Adrenal gland (tissue), 12 donors: Measurements from ENCODE around the gene PPAT. TPM values are rescaled to one million over a fixed set of nuclear protein-coding genes. Genes with fewer than 3 reads are reported as not detected.

ENCODE experiments used
- DNase-seq, 7 donors: peaks; one replicate each; pipeline ENCODE4 v3.0.0-alpha.2; 2019 to 2020
- H3K27ac ChIP-seq, 5 donors: fragments of 200-600 bp; sonication (generic) in 4 of 5; 1 replicate in 3 of 5; 2 replicates in 2 of 5; pipeline versions ENCODE4 v1.5.1 to v1.8.0; 2016 to 2020; ENCODE audit warnings: mild to moderate bottlenecking in 1 of 5
- H3K27me3 ChIP-seq: fragments of 200-600 bp; 2 replicates; pipeline ENCODE4 v1.8.0; 2021
- H3K36me3 ChIP-seq, 2 donors: fragments of 200-600 bp; replicated peaks in 1 of 2; 1 replicate in 1 of 2; 2 replicates in 1 of 2; pipeline versions ENCODE4 v1.5.1 to v1.8.0; 2018 to 2022
- H3K4me1 ChIP-seq, 2 donors: fragments of 200-600 bp; replicated peaks in 1 of 2; 1 replicate in 1 of 2; 2 replicates in 1 of 2; pipeline versions ENCODE4 v1.5.1 to v1.8.0; 2018 to 2021
- H3K4me3 ChIP-seq, 4 donors: fragments of 200-600 bp; sonication (generic) in 3 of 4; one replicate each; pipeline ENCODE4 v1.5.1; 2016 to 2018
- H3K9me3 ChIP-seq, 3 donors: fragments of 200-600 bp; sonication (generic) in 1 of 3; replicated peaks in 1 of 3; 1 replicate in 2 of 3; 2 replicates in 1 of 3; pipeline versions ENCODE4 v1.5.1 to v1.8.0; 2016 to 2021
- CTCF ChIP-seq, 6 experiments: fragments of 450-650 bp in 4 of 6; fragments of 200-600 bp in 2 of 6; sonication (generic) in 1 of 6; IDR thresholded peaks; 1 replicate in 5 of 6; 2 replicates in 1 of 6; pipeline versions ENCODE4 v1.5.1 to v1.8.0; 2016 to 2021; ENCODE audit warnings: antibody characterized with exemption in 6 of 6, mild to moderate bottlenecking in 2 of 6, moderate library complexity in 1 of 6
- POLR2A ChIP-seq, 2 donors: fragments of 450-650 bp; IDR thresholded peaks; one replicate each; pipeline ENCODE4 v1.6.1; 2017; ENCODE audit warnings: antibody characterized with exemption in 2 of 2, mild to moderate bottlenecking in 2 of 2, moderate library complexity in 1 of 2
- WGBS, 4 donors: extraction: QIAGEN DNeasy Blood & Tissue Kit in 2 of 4; methylation state at CpG; one replicate each; pipeline versions ENCODE4 v1.1.5 to v1.1.7; 2013 to 2017; 5-methylcytosine and 5-hydroxymethylcytosine counted together
- intact Hi-C, 2 donors: fragments of 100-400 bp; cut with DNase I; formaldehyde crosslinking; loops; one replicate each; pipeline versions ENCODE4 v1.14.1 to v1.15.0; 2022 to 2023
- polyA plus RNA-seq, 3 donors: library from polyadenylated mRNA; stranded (reverse); fragments of 200-250 nt in 2 of 3; fragments of 350-450 nt in 1 of 3; fragmentation: Illumina TruSeq in 1 of 3; extraction: RNeasy Lipid Tissue Mini Kit (QIAGEN cat#74804) in 1 of 3; gene quantifications; one replicate each; pipeline ENCODE4 v1.2.3, GENCODE V29; 2013 to 2014
- total RNA-seq, 9 donors: library from RNA; depleted of rRNA in 4 of 9; stranded (reverse); fragments of >200 nt in 4 of 9; fragments of 120-200 nt in 1 of 9; fragmentation: NEBNext Ultra II Directional in 1 of 9; extraction: Animal tissue kit (Norgen Biotek cat#: 25700) in 1 of 9; gene quantifications; one replicate each; pipeline versions ENCODE4 v1.1.0 to v1.2.4, GENCODE V29; 2013 to 2023
- donor health status: healthy with polysubstance abuse.
- donor health status: Bipolar disorder and iron deficiency.
- donor health status: DM: yes; HTN: yes; CAD: no.
- donor health status: DM: no; HTN: no; CAD: no.
- donor health status: DM: no; HTN: no; CAD: no.
- donor health status: DM: yes; HTN: yes; CAD: no.

The PPAT gene
- total and polyA plus RNA-seq, 12 donors, result 1.8 to 19.9 (median 11.5) TPM

- Histone ChIP-seq H3K27ac (no peak overlapping the region), H3K4me3 (no peak overlapping the region), H3K27me3 (no peaks in the 10 kb centered on the region), H3K36me3 (peaks cover 0 to 6% of the 10 kb centered on the region in 2 donors), H3K4me1 (no peaks in the 10 kb centered on the region), H3K9me3 (no peaks in the 10 kb centered on the region)
- WGBS, 4 donors, result 96 to 98% (median 97%) methylated on average over 9 of the region's 9 CpGs
- TF ChIP-seq POLR2A (IDR thresholded peaks at IDR 0.05), result no peak
- no peak for TF ChIP-seq CTCF (IDR thresholded peaks at IDR 0.05)
- intact Hi-C loops, result no loop called here
- DNase-seq, result no peak
Observed at GRCh38 chr4:56356650-56357049, 78.8 kb downstream of the PPAT start.

- H3K36me3 ChIP-seq, result peaks cover 0 to 3% of the 10 kb centered on the region in 2 donors
- 88 to 98% (median 93%) methylated on average over 3 of the region's 3 CpGs for WGBS, 4 donors
- H3K27me3 ChIP-seq, result no peaks in the 10 kb centered on the region
- intact Hi-C loops, result no loop called here
- H3K4me1 ChIP-seq, result peaks cover 0 to 6% of the 10 kb centered on the region in 2 donors
- H3K27ac ChIP-seq, result no peak overlapping the region
- no peaks in the 10 kb centered on the region for H3K9me3 ChIP-seq
- no peak overlapping the region for H3K4me3 ChIP-seq
- no peak for DNase-seq
- TF ChIP-seq CTCF (IDR thresholded peaks at IDR 0.05) (no peak), POLR2A (IDR thresholded peaks at IDR 0.05) (no peak)
Observed at GRCh38 chr4:56348576-56348975, 86.8 kb downstream of the PPAT start.

GRCh38 chr4:56345458-56345857, 90.0 kb downstream of the PPAT start:
- no peaks in the 10 kb centered on the region for H3K9me3 ChIP-seq
- no peak for DNase-seq
- no peaks in the 10 kb centered on the region for H3K27me3 ChIP-seq
- WGBS, 4 donors, result 81 to 91% (median 87%) methylated on average over 4 of the region's 4 CpGs
- no peak overlapping the region for H3K27ac ChIP-seq
- intact Hi-C loops, result no loop called here
- no peak overlapping the region for H3K4me3 ChIP-seq
- peaks cover 0 to 3% of the 10 kb centered on the region in 2 donors for H3K36me3 ChIP-seq
- no peak for TF ChIP-seq POLR2A (IDR thresholded peaks at IDR 0.05)
- no peak for TF ChIP-seq CTCF (IDR thresholded peaks at IDR 0.05)
- H3K4me1 ChIP-seq, result peaks cover 0 to 6% of the 10 kb centered on the region in 2 donors

Other genes starting within 250 kb of the PPAT start
- gene AASDH, start 48.1 kb downstream of the PPAT start, total RNA-seq, result 10 to 100 TPM in 8 of 9 donors, 1 to 10 TPM in 1; 2.5 to 22.2 (median 13.8) TPM
- 10 to 100 TPM in 1 of 3 donors, 1 to 10 TPM in 2; 4.6 to 15.0 (median 5.3) TPM for gene AASDH, start 48.1 kb downstream of the PPAT start, polyA plus RNA-seq
- gene PAICS, start 645 bp upstream of the PPAT start, total RNA-seq, result 10 to 100 TPM; 19.4 to 84.2 (median 56.2) TPM
- 100 to 1,000 TPM in 1 of 3 donors, 10 to 100 TPM in 2; 29.2 to 129 (median 39.2) TPM for gene PAICS, start 645 bp upstream of the PPAT start, polyA plus RNA-seq
- gene SRP72, start 32.0 kb upstream of the PPAT start, total RNA-seq, result 100 to 1,000 TPM in 1 of 9 donors, 10 to 100 TPM in 8; 28.0 to 160 (median 78.2) TPM
- gene SRP72, start 32.0 kb upstream of the PPAT start, polyA plus RNA-seq, result 100 to 1,000 TPM in 1 of 3 donors, 10 to 100 TPM in 2; 32.4 to 207 (median 32.7) TPM
- gene ARL9, start 70.2 kb upstream of the PPAT start, total RNA-seq, result 1 to 10 TPM in 1 of 9 donors, under 1 TPM in 5, not detected in 3; 0.28 to 1.1 (median 0.40) TPM
- gene ARL9, start 70.2 kb upstream of the PPAT start, polyA plus RNA-seq, result 1 to 10 TPM in 1 of 3 donors, under 1 TPM in 2; 0.66 to 1.2 (median 0.88) TPM
- gene HOPX, start 245.7 kb upstream of the PPAT start, total RNA-seq, result 10 to 100 TPM in 7 of 9 donors, 1 to 10 TPM in 2; 6.4 to 78.5 (median 21.6) TPM
- gene HOPX, start 245.7 kb upstream of the PPAT start, polyA plus RNA-seq, result 10 to 100 TPM; 26.5 to 79.5 (median 31.2) TPM